ENCODE measurements around the gene KRTAP3-2. TPM values are rescaled to one million over a fixed set of nuclear protein-coding genes. Genes with fewer than 3 reads are reported as not detected.

KRTAP3-2 gene
- total and polyA plus RNA-seq, 8 donors, result not detected

GRCh38 chr17:41012326-41013120, 12.8 kb upstream of the KRTAP3-2 start:
- no peaks in the 10 kb centered on the region for H3K9me3 ChIP-seq
- no peak for DNase-seq
- 73 to 85% (median 77%) methylated on average over 6 of the region's 6 CpGs for WGBS, 5 donors
- intact Hi-C loops (cut with DNase I; ENCODE audit: low total_unique reads), result no loop called here
- H3K4me1 ChIP-seq, result no peaks in the 10 kb centered on the region
- H3K36me3 ChIP-seq, result no peaks in the 10 kb centered on the region
- H3K27ac ChIP-seq, result no peak overlapping the region
- no peak overlapping the region for H3K4me3 ChIP-seq
- H3K27me3 ChIP-seq, result no peaks in the 10 kb centered on the region
- TF ChIP-seq, protein P1, sequence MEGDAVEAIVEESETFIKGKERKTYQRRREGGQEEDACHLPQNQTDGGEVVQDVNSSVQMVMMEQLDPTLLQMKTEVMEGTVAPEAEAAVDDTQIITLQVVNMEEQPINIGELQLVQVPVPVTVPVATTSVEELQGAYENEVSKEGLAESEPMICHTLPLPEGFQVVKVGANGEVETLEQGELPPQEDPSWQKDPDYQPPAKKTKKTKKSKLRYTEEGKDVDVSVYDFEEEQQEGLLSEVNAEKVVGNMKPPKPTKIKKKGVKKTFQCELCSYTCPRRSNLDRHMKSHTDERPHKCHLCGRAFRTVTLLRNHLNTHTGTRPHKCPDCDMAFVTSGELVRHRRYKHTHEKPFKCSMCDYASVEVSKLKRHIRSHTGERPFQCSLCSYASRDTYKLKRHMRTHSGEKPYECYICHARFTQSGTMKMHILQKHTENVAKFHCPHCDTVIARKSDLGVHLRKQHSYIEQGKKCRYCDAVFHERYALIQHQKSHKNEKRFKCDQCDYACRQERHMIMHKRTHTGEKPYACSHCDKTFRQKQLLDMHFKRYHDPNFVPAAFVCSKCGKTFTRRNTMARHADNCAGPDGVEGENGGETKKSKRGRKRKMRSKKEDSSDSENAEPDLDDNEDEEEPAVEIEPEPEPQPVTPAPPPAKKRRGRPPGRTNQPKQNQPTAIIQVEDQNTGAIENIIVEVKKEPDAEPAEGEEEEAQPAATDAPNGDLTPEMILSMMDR (IDR thresholded peaks at IDR 0.05), result no peak
- TF ChIP-seq EP300 (IDR thresholded peaks at IDR 0.05) (no peak), POLR2A (IDR thresholded peaks at IDR 0.05) (no peak), POLR2AphosphoS5 (IDR thresholded peaks at IDR 0.05) (no peak)

DNA sequence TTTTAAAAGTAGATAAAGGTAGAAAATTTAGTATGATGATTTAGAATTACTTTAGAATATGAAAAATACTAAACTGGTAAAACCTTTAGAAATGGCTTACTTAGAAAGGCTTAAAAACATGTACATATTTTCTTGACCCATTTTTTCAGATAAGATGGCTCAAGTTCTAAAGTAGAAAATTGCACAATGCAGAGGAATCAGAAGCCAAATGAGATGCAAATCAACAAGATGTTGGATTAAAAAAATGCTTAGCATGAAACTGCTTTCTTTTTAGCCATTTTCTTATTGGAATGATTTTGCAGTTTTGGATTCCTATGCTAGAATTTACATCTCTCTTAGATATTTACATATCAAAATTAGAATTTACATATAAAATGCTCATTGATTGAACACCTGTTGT, 10.7 kb upstream of the KRTAP3-2 start:
- Histone ChIP-seq H3K4me1 (no peaks in the 10 kb centered on the region), H3K27ac (no peak overlapping the region), H3K27me3 (no peaks in the 10 kb centered on the region), H3K9me3 (no peaks in the 10 kb centered on the region), H3K4me3 (no peak overlapping the region), H3K36me3 (no peaks in the 10 kb centered on the region)
- no peak for DNase-seq
- TF ChIP-seq, protein P1 (IDR thresholded peaks at IDR 0.05), result no peak
- TF ChIP-seq POLR2AphosphoS5 (IDR thresholded peaks at IDR 0.05) (no peak), POLR2A (IDR thresholded peaks at IDR 0.05) (no peak), EP300 (IDR thresholded peaks at IDR 0.05) (no peak)
- intact Hi-C loops (cut with DNase I; ENCODE audit: low total_unique reads), result no loop called here

- Histone ChIP-seq H3K9me3 (no peaks in the 10 kb centered on the region), H3K27me3 (no peaks in the 10 kb centered on the region), H3K36me3 (no peaks in the 10 kb centered on the region), H3K27ac (no peak overlapping the region), H3K4me1 (no peaks in the 10 kb centered on the region), H3K4me3 (no peak overlapping the region)
- DNase-seq, result no peak
- no peak for TF ChIP-seq POLR2A (IDR thresholded peaks at IDR 0.05)
- TF ChIP-seq POLR2AphosphoS5 (IDR thresholded peaks at IDR 0.05), result no peak
- TF ChIP-seq, protein P1 (IDR thresholded peaks at IDR 0.05), result no peak
- no peak for TF ChIP-seq EP300 (IDR thresholded peaks at IDR 0.05)
- WGBS, 5 donors, result 58 to 76% (median 62%) methylated on average over 1 of the region's 1 CpG
- intact Hi-C loops (cut with DNase I; ENCODE audit: low total_unique reads), result no loop called here
Observed at GRCh38 chr17:41009936-41010335, 10.2 kb upstream of the KRTAP3-2 start.

DNA sequence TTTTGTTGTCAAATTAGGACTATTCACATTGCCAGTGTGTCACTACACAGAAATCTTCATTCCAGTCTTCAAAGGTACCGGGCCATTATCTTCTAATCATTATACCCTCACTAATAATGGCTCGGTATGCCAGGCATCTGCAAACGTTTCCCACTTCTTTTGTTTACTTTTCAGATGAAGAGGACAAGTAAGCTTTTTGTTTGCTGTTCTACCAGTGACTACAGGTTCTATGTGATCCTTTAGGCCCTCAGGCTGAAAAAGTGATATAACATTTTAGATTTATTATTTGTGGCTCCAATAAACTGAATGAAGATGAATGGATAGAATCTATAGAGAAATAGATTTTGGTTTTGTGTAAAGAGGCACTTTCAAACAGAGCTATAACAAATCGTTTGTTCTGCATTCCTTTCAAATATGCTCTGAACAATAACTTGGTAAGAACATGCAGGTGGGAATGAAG, 9.6 kb upstream of the KRTAP3-2 start:
- Histone ChIP-seq H3K27me3 (no peaks in the 10 kb centered on the region), H3K36me3 (no peaks in the 10 kb centered on the region), H3K27ac (no peak overlapping the region), H3K9me3 (no peaks in the 10 kb centered on the region), H3K4me3 (no peak overlapping the region), H3K4me1 (no peaks in the 10 kb centered on the region)
- intact Hi-C loops (cut with DNase I; ENCODE audit: low total_unique reads), result no loop called here
- no peak for DNase-seq
- no peak for TF ChIP-seq EP300 (IDR thresholded peaks at IDR 0.05)
- TF ChIP-seq, protein P1 (IDR thresholded peaks at IDR 0.05), result no peak
- TF ChIP-seq POLR2A (IDR thresholded peaks at IDR 0.05), result no peak
- TF ChIP-seq POLR2AphosphoS5 (IDR thresholded peaks at IDR 0.05), result no peak
- 22 to 41% (median 29%) methylated on average over 4 of the region's 4 CpGs for WGBS, 5 donors
